GM19238 (cell line): ENCODE measurements around the gene FAM184B.
A peak's percentile ranks its signal among the peaks of the same experiment; 100 is the strongest.
"Not testable (repeated sequence)": the region's sequence is repeated elsewhere in the genome, so short reads cannot be mapped to it uniquely, and the experiment has no call there.

Source experiments
- DNase-seq: peaks from one replicate; pipeline ENCODE4 v3.0.0; 2011; ENCODE audit warnings: low spot score; ENCODE audit not compliant: insufficient read length

The FAM184B gene

DNA sequence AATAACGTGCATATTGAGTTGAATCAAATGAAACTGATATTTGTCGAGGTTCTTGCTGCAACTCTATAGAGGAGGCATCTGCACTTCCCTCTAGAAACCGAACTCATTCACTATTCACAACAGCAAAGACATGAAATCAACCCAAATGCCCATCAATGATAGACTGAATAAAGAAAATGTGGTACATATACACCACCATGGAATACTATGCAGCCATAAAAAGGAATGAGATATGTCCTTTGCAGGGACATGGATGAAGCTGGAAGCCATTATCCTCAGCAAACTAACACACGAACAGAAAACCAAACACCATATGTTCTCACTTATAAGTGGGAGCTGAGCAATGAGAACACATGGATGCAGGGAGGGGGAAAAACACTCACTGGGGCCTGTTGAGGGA is 96.8 kb downstream of the FAM184B start:
- not testable (repeated sequence) for DNase-seq

DNA sequence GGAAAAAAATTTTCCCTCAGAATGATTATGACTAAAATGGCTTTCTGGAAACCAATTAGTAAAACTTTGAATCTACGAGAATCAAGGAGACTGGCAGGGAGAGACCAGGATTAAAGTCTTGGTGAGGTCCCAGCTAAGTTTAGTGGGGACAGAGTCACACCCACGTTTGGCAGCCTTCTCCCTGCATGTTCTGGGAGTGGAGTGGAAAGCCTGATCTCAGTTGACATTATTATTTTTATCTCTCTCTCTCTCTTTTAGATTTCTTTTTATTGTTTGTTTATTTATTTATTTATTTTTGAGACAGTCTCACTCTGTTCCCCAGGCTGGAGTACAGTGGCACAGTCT is 99.2 kb downstream of the FAM184B start:
- no peak for DNase-seq

DNA sequence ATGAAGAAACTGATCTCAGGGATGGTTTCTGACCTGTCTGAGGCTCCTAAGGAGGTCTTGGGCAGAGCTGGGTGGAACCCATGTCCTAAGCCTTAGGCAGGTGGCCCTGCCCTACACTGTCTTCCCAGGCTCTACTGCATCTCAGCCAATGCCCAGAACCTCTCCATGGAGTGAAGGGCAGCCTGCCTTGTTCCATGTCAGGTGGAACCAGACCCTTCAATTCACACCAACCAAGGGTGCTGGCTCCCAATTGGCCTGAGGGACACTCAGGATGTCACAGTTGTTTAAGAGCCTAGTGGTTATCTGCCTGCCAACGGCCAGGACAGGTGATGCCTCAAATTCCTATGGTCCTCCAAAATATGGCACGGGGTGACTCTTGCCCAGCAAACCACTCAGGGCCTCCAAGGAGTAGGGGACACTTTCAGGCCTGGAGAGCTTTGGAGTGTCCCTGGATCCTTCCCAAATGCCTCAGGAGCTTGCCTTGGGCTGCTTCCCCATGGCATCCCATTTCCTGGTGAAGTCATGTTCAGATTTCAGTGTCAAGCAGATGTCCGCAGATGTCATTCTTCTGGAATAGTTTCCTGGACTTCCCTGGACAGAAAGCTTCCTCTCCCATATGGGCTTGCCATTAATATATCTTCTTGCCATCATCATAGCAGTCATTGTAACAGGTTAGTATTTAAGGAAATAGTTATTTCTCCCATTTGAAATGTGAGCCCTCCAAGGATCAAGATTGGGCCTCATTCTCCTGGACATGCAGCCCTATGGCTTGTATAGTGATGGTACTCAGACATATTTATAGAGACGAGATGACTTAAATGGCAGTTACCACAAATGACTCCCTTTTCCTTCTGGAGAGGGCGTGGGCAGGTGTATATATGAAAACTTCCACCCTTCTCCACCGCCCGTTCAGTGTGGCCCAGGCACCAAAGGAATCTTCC is 99.9 kb downstream of the FAM184B start:
- DNase-seq: no peak

DNA sequence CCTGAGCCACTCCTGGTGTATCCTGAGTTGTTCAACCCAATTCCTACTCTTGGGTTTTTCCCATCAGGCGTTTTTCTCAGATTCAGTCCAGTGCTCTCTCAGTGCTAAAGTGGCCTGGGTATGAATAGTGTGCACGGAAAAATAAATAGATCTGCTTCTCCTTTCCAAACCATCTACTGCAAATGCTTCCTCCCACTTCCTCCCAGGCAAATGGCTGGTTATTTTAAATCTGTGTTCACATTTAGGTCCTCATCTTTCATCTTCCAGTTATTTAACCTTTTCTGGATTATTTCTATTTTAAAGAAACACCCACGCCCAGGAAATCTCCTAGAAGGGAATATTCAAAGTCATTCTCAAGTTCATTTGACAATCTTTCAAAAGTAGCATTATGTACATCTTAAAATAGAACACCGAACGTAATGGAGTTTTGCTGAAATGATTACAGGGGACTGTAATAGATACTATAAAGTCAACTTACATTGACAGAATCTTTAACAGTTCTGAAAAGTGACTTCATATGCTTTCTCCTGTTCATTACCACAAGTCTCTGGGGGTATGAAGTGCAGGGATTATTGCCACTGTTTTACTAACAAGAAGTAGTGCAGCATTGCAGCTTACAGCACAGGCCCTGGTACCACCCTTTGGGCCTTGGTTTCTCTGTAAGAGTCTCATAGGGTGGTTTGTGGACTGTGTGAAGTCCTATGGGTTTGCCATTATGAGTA is 100.7 kb downstream of the FAM184B start:
- no peak for DNase-seq

DNA sequence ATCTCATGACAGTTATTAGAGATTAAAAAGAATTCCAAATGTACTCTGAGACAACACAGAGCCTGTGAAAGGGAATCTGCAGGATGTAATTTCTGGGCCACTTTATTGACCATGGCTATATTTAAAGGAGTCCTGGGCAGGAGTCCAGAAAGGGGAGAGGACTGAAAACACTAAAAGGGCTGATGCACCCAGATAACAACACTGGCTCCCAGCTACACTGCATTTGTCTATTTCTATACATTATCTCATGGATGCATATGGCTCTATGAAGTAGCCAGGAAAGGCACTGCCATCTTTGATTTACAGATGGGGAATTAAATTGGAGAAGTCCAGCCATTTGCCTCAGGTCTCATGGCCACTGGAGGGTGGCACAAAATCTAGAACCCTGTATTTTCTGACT is 111.0 kb downstream of the FAM184B start:
- no peak for DNase-seq

DNA sequence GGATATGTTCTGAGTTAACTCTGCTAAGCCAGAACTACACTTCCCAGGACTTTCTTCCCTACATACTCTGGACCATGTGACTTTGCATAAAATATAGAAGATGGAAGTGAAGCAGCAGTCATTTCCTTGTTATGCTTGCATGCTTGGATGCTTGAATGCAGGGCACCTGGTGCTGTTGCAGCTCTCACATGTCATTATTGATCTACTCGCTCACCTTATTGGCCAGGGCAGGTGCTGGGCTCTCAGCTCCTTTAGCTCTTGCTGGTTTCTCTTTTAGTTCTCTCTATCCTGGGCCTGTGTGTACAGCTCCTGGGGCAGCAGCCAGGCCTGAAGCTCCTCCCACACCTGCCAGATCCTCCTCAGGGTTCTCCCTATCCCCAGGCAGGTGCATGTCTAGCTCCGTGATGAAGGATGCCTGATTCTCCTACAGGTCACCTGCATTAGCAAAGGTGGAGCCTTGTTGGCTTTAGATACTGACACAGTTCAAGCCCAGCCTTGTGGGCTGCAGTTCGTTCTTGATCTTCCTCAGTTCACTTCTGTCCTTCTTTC is 113.7 kb downstream of the FAM184B start:
- DNase-seq: no peak

DNA sequence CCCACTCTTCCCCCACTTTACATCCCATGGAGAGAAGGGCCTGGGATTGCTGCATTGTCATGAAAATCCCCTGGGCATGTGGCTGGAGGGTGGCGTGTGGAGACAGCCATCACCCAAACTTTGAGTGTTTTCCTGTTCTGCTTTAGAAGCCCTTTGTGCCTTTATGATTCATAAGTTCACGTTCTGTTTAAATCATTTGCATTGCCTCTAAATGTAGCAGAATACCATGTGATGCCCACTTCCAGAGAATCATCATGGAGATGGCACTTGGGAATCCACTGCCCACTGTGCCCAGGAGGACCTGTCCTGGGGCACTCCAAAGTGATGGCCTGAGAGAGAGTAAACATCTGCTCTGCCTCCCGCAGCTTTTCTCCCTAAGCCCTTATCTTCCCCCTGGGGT is 114.2 kb downstream of the FAM184B start:
- DNase-seq: no peak

DNA sequence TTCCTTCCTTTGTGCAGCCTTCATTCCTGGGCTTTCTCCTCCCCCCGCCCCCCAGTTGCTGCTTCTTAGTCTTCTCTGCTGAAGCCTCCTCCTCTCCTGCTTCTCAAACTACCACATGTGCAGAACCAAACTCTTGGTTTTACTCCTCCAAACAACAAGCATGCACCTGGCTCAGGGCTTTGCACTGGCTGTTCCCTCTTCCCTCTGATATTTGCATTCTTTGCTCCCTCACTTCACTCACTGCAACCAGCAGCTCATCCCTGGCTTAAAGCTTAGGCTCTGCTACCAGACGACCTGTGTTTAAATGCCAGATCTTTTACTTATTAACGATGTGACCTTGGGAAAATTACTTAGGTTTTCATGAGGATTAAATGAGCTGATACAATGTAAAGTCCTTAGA is 115.6 kb downstream of the FAM184B start:
- DNase-seq: no peak

DNA sequence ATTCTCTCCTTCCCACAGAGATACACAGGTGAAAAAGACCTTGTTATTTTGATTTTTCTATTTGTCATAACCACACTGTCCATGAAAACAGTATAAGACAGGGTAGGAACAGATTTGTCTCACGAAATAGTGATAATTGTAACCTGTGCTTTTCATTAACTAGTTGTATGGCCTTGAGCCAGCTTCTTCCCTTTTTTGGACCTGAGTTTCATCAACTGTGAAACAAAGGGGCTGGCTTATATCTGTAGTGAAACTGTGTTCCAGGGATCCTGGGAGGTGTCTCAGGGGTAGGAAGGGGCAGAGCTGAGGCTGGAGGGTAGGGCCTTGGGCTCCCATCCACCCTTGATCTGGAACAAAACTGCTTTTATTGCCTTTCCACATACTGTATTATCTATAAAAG is 116.1 kb downstream of the FAM184B start:
- no peak for DNase-seq

DNA sequence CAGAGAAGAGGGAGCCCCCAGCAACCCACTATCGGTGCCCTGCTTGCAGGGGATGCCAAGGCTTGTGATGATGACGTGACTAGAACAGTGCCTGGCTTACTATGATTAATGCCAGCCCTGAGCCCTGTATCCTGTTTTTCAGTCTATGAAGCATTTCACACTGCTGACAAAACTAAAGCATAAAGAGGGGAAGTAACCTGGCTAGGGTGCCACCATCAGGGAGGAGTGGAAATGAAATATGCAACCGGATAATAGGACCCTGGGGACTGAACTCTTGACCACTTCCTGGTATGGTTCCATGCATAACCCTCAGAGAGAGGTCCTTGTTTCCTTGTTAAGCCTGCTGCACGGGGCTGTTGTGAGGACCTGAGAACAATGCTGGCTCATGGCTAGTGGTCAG is 116.7 kb downstream of the FAM184B start:
- DNase-seq: peak; percentile 32

DNA sequence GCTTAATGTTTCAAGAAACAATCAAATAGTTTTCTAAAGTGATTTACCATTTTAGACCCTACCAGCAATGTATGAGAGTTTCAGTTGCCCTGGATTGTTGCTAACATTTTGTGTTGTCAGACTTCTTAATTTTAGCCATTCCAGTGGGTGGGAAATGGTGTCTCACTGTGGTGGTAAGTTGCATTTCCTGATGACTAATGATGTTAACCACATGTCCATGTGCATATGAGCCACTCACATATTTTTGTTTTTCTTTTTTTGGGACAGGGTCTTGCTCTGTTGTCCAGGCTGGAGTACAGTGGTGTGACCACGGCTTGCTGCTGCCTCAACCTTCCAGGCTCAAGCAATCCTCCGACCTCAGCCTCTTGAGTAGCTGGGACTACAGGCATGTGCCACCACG is 118.7 kb downstream of the FAM184B start:
- DNase-seq: no peak

DNA sequence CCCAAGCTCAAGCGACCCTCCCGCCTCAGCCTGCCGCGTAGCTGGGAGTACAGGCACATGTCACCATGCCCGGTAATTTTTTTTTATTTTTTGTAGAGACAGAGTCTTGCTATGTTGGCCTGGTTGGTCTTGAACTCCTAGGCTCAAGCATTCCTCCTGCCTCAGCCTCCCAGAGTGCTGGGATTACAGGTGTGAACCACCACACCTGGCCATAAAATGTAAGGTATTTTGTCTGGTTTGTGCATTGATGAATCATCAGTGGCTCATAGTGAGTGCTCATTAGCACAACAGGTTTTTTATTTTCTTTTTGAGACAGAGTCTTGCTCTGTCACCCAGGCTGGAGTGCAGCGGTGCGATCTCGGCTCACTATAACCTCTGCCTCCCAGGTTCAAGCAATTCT is 122.2 kb downstream of the FAM184B start:
- DNase-seq: not testable (repeated sequence)

DNA sequence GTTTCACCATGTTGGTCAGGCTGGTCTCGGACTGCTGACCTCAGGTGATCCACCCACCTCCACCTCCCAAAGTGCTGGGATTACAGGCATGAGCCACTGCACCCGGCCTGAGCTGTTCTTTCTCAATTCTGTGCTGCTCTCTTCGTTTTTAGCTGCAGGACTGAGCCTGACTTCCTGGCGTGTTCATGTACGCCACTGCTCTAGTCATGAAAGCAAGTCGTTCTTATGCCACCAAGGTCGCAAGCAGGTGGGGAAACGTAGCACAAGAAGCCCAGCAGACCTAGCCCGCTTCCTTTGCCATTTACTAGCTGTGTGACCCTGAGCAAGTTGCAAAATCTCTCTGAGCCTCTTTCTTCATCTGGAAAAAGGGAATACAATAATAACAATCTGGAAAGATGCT is 123.6 kb downstream of the FAM184B start:
- no peak for DNase-seq

DNA sequence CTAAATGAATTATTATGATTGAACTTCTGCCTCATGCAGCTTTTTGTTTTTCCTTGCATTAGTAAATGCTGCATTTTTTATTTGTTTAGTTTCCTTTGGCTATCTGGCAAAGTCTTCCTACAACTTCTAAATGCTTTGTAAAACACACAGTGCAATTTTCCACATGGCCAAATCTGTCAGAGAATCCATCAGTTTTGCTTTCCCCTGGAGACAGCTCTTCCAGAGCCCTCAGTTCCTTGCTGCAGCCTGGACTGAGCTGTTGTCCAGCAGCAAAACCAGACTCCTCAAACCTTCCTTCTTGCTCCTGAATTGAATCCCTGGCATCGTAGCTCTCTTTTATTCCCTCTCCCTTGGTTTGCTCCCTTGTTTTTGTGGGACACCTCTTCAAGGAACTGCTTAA is 124.3 kb downstream of the FAM184B start:
- DNase-seq: no peak

DNA sequence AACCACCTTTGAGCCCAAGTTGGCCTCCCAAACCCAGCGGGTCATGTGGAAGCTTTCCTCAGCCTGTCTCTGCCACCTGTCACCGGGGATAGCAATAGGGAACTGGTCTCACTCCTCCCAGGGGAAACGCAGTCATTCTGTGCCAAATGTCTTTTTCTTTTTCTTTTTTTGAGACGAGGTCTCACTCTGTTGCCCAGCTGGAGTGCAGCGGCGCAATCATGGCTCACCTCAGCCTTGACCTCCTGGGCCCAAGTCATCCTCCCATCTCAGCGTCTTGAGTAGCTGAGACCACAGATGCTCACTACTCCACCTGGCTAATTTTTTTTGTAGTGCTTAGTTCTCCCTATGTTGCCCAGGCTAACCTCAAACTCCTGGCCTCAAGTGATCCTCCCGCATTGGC is 126.7 kb downstream of the FAM184B start:
- no peak for DNase-seq

DNA sequence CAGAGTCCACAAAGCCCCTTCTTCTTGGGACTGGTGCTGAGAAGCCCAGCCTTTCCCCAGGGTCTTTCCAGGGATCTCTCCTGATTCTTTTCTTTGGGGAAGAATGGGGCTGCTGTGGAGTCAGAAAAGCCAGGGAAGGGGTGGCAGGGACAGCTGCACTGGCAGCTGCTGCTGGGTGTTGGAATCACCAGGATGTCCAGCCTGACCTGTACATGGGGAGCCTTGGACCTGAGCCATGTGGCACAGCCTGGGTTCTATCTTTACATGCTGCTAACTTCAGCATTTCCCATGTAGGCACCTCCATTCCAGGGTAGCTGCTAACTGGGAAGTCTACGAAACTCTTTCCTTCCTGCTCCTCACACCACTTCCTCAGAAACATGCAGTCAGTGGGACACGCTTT is 131.0 kb downstream of the FAM184B start:
- DNase-seq: no peak

DNA sequence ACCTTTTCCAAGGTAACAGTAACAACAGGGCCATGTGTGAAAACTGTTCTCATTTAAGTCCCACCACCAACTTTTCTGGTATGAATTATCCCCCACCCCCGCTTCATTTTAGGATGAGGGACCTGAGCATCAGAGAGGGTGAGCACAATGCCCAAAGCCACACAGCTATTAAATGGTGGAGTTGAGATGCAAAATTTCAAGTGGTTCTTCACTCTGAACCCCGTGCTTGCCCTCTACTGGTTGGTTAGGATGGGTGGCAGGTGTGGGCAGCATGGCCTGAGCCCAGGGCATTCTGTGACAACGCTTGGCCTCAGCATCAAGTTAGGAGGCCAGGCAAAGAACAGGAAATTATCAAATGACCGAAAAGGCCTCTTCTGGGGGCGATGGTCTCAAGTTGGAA is 133.5 kb downstream of the FAM184B start:
- no peak for DNase-seq

DNA sequence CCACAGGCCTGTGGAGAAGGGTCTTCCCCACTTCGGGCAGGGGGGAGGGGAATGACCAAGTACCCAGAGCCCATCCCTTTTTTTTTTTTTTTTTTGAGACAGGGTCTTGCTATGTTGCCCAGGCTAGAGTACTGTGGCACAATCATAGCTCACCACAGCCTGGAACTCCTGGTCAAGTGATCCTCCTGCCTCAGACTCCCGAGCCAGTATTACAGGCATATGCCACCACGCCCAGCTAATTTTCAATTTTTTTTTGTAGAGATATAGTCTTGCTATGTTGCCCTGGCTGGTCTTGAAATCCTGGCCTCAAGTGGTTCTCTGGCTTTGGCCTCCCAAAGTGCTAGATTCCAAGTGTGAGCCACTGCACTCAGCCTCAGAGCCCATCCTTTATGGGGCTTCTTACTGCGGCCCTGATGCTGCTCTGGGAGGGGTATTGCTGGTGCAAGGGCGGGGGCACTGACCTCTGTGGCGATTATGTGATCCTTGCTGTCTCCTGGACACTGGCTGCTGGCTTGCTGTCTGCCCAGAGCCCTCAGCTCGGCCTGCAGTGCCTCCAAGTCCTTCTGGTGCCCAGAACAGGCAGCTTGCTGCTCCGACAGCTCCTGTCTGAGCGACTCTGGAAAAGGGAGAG is 134.1 kb downstream of the FAM184B start:
- DNase-seq: no peak

DNA sequence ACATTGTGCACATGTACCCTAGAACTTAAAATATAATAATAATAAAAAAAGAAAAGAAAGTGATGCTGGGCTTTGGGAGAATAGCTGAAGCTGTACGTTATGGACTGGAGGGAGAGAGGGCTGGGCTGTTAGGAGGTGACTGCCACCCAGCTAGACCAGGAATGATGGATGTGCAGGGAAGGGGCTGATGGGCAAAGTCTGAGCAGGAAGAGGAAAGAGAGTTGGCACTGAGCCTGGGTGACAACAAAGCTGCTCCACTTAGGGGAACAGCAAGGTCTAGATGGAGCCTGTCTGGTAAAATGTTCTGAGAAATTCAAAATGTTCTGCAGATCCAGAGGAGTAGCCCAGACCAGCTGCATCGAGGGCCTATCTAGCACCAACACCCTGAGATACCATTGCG is 134.7 kb downstream of the FAM184B start:
- DNase-seq: no peak

DNA sequence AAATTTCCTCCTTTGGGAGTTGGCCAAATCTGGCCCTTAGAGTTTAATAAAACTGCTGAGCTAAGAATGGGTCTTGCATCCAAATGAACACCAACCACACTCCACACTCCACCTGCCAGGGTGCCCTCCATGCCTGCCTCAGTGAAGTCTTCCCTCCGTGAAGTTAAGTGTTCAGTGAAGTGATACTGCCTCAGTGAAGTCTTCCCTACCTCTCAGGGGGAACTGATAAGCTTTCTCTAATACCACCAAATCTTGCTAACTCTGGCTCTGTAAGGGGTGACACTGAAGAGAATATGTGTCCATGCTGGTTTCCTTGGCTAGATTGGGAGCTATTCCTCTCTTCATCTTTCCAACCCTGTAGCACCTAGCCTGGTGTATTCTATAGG is 139.0 kb downstream of the FAM184B start:
- no peak for DNase-seq

DNA sequence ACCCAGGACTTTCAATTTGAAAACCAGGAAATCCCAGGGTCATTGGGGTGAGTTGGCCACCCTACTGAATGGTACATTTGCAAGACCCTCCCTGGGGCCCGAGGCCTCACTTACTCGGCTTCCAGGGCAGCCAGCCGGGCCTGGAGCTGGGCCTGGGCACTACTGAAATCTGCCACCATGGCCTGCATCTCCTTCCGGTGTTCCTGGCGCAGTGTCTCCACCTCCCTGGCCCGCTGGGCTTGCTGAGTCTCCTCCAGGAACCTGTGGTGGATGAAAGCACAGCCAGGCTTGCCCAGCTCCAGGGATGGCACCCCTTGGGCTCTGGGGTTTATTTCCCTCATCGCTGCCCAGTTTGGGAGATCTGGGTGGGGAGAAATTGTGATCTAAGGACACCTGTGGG is 142.3 kb downstream of the FAM184B start:
- no peak for DNase-seq
